Cerebellar nuclear complex (tissue), 1 donor: Measurements from ENCODE around the gene FAM234A.
A peak's percentile ranks its signal among the peaks of the same experiment; 100 is the strongest.
"Not testable (repeated sequence)": the region's sequence is repeated elsewhere in the genome, so short reads cannot be mapped to it uniquely, and the experiment has no call there.

Experiments used
- DNase-seq, 2 experiments: peaks; one replicate each; lab custom pipeline; 2025; lab: John Stamatoyannopoulos, UW

Gene FAM234A

GRCh38 chr16:234468-235305 is at the start of gene FAM234A:
FAM234A (plus strand) TSS chr16:234821; CDS start chr16:254414, 19,593 bp downstream.
- peak in 1 of 2 experiments; percentile 75 for DNase-seq

GRCh38 chr16:185213-185612 is 49.4 kb upstream of the FAM234A start:
- DNase-seq: no peak

GRCh38 chr16:185691-186090 is 48.9 kb upstream of the FAM234A start:
- no peak for DNase-seq

GRCh38 chr16:187330-187729 is 47.3 kb upstream of the FAM234A start:
- DNase-seq: no peak

- DNase-seq: no peak
Measured at GRCh38 chr16:188674-189073, 45.9 kb upstream of the FAM234A start.

GRCh38 chr16:189604-190186 is 44.9 kb upstream of the FAM234A start:
- DNase-seq: no peak

GRCh38 chr16:191831-192230 is 42.8 kb upstream of the FAM234A start:
- DNase-seq: no peak

GRCh38 chr16:192686-193085 is 41.9 kb upstream of the FAM234A start:
- no peak for DNase-seq

GRCh38 chr16:193441-193840 is 41.2 kb upstream of the FAM234A start:
- no peak for DNase-seq

- no peak for DNase-seq
Measured at GRCh38 chr16:194516-194915, 40.1 kb upstream of the FAM234A start.

GRCh38 chr16:200388-200787 is 34.2 kb upstream of the FAM234A start:
- DNase-seq: no peak

GRCh38 chr16:203246-203645 is 31.4 kb upstream of the FAM234A start:
- no peak for DNase-seq

- DNase-seq: not testable (repeated sequence)
Measured at GRCh38 chr16:204046-204445, 30.6 kb upstream of the FAM234A start.

GRCh38 chr16:209359-209758 is 25.3 kb upstream of the FAM234A start:
- not testable (repeated sequence) for DNase-seq

GRCh38 chr16:211631-212180 is 22.9 kb upstream of the FAM234A start:
- DNase-seq: not testable (repeated sequence)

- no peak for DNase-seq
Measured at GRCh38 chr16:212999-213398, 21.6 kb upstream of the FAM234A start.

GRCh38 chr16:220021-220420 is 14.6 kb upstream of the FAM234A start:
- DNase-seq: no peak

- no peak for DNase-seq
Measured at GRCh38 chr16:228151-228851, 6.3 kb upstream of the FAM234A start.

- DNase-seq: peak; percentile 52 to 82
Measured at GRCh38 chr16:228852-229730, 5.5 kb upstream of the FAM234A start, which contains the start of gene LUC7L. LUC7L (minus strand) TSS chr16:229449; CDS start chr16:229339, 110 bp downstream.

- no peak for DNase-seq
Measured at GRCh38 chr16:229731-230281, 4.8 kb upstream of the FAM234A start.

GRCh38 chr16:230351-230750 is 4.3 kb upstream of the FAM234A start:
- not testable (repeated sequence) for DNase-seq
